IPS-18c (cell line): ENCODE data around the gene GIMAP1.

ENCODE experiments used
- H3K4me3 ChIP-seq: 2 replicates; pipeline ENCODE4 v1.7.0; 2013; ENCODE audit warnings: low read depth, mild to moderate bottlenecking, low read length, moderate library complexity; ENCODE audit not compliant: insufficient read depth
- H3K9me3 ChIP-seq: one replicate; pipeline ENCODE4 v1.6.1; 2013; ENCODE audit warnings: mild to moderate bottlenecking, low read length, moderate library complexity; ENCODE audit not compliant: control insufficient read depth, insufficient read depth

The GIMAP1 gene

DNA sequence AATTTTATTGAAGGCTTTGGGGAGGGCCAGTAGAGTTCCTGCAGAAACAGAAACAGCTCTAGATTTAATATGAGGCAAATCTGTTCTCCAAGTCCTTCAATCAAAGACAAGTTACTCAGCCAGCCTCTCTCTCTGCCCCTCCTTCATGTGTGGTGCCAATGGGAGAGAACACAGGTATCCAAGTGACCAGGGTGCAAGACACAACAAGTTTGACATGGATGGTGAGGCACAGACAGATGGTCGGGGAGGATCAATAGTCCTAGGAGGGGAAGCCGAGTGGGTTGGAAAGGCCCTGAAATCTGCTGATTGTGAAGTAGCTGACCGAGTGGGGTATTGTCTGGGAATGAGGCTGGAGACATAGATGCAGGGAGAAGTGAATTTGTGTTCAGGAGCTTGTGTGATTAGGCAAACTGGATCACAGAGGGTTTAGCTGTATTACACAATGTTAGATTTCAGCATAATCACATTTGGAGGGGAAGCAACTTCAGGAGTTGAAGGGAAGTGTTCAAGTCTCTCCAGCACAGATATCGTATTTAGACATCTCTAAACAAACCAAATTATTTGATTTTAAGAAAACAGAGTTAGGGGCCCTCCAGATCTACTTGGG is 1.5 kb downstream of the GIMAP1 start:
- Histone ChIP-seq H3K9me3 (no peaks in the 10 kb centered on the region), H3K4me3 (no peak overlapping the region)

DNA sequence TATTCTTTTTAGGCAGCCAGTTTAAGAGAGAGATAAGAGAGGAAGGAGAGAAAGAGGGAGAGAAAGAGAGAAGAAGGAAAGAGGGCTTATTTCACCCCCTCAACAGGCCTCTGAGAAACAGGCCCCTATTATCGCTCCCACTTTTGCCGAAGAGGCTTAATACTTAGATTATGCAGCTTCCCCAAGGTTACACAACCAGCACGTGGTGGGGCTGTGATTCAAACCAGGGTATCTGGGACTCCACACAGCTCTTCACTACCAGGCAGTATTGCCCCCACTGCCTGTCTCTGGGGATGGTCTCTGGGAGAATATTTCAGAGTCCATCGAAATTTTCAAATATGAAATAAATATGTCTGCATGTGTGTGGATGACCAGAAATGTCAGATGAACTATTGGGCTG is 3.0 kb downstream of the GIMAP1 start:
- no peak overlapping the region for H3K4me3 ChIP-seq

DNA sequence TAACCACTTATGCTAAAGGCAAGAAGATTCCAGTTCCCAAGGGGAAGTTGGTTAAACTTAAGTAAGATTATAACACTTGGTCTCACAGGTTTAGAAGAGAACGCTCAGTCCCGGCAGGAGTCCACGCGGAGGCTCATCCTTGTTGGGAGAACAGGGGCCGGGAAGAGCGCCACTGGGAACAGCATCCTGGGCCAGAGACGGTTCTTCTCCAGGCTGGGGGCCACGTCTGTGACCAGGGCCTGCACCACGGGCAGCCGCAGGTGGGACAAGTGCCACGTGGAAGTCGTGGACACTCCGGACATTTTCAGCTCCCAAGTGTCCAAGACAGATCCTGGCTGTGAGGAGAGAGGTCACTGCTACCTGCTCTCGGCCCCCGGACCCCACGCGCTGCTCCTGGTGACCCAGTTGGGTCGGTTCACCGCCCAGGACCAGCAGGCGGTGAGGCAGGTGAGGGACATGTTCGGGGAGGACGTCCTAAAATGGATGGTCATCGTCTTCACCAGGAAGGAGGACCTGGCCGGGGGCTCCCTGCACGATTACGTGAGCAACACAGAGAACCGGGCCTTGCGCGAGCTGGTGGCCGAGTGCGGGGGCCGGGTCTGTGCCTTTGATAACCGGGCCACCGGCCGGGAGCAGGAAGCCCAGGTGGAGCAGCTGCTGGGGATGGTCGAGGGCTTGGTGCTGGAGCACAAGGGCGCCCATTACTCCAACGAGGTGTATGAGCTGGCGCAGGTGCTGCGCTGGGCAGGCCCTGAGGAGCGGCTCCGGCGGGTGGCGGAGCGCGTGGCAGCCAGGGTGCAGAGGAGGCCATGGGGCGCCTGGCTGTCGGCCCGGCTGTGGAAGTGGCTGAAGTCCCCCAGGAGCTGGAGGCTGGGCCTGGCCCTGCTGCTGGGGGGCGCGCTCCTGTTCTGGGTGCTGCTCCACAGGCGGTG is 3.8 kb downstream of the GIMAP1 start:
- Histone ChIP-seq H3K9me3 (no peaks in the 10 kb centered on the region), H3K4me3 (no peak overlapping the region)

More for the DNA sequence above, 3.0 kb downstream of the GIMAP1 start:
- H3K9me3 ChIP-seq: no peaks in the 10 kb centered on the region

DNA sequence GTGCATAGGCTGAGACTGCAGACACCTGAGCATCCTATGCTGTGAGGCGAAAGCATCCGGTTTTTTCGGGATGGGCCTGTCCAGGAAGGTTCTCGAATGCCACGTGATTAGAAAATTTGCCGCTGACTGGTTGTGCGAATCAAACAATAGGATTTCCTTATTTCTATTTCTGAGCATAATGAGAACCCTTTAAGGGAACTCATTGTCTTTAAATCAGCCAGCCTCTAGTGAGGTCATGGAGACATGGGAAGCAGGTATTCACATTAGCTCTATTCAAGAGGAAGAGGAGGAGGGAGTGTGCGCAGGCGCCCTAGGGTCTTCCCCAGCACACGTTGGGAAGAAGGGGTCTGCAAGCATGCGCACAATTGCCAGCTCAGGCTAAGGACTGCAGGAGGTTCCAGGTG is 5.6 kb downstream of the GIMAP1 start:
- Histone ChIP-seq H3K9me3 (no peaks in the 10 kb centered on the region), H3K4me3 (no peak overlapping the region)

DNA sequence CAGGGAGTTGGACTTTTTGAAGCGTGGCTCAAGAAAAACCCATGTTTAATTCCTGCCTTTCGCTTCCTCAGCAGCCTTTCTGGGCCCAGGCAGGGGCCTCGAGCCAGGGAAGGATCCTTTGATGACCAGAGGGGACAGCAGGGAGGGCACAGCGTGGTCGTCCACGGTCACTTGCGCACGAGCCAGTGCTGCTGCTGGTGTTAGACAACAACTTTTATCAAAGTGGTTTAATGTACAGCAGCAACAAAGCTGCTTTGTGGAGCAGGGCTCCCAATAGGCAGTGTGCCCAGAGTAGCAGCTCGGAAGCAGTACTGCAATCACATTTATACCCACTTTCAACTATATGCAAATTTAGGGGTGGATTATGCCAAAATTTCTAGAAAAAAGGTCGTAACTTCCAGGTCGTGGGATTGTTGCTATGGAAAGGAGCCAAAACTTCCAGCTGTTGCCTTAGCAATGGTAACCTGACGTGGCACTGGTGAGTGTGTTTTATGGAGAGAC is 6.1 kb downstream of the GIMAP1 start:
- Histone ChIP-seq H3K9me3 (no peaks in the 10 kb centered on the region), H3K4me3 (no peak overlapping the region)

DNA sequence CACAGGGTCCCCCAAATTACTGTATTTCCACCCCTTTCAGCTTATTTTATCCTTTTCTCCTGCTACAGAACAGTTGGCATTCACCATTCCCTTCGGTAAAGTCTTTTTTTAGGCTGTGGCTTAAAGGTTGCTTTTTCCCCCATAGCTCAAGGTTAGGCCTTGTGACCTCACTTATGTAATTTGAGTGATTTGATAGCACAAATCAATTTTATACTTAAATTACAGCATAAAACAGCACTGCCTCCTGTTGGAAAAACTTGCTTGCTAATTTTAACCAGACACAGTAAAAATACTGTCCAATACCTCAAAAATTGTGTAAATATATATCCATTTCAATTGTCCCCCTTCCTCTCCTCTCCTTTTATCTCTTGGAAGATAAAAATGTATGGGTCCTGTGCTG is 7.1 kb downstream of the GIMAP1 start:
- H3K9me3 ChIP-seq: no peaks in the 10 kb centered on the region
- no peak overlapping the region for H3K4me3 ChIP-seq

DNA sequence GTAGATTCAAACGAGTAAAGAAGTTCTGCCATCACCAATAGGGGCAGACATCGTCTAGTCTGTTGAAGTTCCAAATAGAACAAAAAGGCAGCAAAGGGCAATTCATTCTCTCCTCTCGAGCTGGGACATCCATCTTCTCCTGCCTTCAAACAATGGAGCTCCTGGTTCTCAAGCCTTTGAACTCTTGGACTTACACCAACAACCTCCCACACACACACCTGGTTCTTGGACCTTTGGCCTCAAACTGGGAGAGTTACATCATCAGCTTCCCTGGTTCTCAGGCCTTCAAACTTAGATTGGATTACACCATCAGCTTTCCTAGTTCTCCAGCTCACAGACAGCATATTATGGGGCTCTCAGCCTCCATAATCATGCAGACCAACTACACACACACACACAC is 11.0 kb downstream of the GIMAP1 start:
- H3K4me3 ChIP-seq: no peak overlapping the region
- no peaks in the 10 kb centered on the region for H3K9me3 ChIP-seq

DNA sequence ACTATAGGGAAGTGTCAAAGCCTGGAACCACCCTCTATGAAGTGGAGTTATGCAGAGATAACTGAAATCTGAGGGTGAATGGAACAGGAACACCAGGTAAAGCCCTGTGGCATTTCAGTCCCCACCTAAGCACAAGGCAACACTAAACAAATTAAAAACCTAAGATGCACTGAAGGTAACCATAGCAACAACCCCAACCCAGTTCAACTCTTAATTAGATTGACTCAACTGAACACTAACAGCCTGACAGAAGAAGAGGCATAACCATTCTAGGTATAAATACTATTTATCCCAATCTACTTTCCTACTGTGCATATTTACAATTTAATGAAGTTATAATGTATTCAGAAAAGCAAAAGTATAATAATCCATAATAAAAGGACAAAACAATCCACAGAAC is 11.6 kb downstream of the GIMAP1 start:
- Histone ChIP-seq H3K9me3 (no peaks in the 10 kb centered on the region), H3K4me3 (no peak overlapping the region)

DNA sequence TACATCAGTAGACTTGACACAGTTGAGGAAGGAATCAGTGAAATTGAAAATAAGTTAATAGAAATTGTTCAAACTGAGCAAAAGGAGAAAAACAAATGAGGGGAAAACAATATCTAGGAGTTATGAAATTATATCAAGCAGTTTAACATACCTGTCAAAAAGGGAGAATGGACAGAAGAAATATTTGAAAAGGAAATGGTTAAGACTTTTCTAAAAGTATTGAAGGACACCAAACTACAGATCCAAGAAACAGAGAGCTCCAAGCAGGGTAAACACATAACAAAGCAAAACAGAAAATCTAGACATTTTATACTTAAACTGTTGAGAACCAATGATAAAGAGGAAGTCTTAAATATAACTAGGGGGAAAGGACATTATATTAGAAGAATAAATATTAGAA is 12.2 kb downstream of the GIMAP1 start:
- Histone ChIP-seq H3K9me3 (no peaks in the 10 kb centered on the region), H3K4me3 (no peak overlapping the region)

DNA sequence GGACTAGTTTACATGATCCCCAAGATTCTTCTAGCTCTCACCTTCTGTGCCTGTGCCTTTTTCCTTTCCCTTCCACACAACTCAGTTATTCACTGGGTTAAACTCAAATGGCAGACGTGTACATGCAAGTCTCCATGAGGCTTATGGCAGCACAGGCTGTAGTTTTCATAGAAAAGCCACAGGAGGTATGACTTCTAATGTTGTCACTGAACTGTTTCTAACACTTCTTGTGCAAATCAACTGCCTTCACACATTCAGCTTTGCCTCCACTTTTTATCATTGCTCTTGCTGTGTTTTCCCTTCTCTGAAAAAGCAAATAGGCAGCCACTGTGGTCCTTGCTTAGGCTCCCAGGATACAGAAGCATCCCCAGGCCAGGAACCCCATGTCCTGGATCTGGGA is 15.5 kb downstream of the GIMAP1 start:
- H3K4me3 ChIP-seq: no peak overlapping the region
- no peaks in the 10 kb centered on the region for H3K9me3 ChIP-seq

DNA sequence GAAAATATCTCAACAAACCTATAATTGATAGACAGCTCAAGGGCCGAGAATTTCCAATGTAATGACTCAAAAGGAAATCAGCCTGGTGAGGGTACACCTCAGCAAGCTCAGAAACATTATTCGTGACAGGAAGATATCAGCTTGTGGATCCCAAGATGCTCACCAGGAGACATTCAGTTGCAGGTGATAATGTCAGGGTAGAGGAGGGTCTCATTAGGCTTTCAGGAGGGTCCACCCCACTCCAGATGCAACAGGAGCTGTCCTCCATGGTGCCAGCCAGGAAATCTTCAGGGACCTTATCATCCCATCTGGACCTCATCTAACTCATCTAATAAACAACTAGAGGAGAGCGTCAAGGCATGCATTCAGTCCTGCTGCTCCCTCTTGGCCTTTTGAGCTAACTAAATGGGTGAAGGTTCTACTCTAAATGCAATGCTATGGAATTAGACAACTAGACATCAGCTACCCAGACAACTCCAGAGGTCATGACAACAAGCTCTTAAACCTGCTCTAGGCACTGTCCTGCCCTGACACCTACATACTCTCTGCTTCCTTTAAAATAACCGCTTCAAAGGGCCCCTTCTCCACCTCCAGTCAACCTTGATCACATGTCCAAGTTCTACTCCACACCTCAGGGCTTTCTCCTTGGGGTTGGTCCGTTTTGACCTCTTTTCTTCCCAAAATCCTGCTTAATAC is 16.5 kb downstream of the GIMAP1 start:
- no peaks in the 10 kb centered on the region for H3K9me3 ChIP-seq
- no peak overlapping the region for H3K4me3 ChIP-seq

DNA sequence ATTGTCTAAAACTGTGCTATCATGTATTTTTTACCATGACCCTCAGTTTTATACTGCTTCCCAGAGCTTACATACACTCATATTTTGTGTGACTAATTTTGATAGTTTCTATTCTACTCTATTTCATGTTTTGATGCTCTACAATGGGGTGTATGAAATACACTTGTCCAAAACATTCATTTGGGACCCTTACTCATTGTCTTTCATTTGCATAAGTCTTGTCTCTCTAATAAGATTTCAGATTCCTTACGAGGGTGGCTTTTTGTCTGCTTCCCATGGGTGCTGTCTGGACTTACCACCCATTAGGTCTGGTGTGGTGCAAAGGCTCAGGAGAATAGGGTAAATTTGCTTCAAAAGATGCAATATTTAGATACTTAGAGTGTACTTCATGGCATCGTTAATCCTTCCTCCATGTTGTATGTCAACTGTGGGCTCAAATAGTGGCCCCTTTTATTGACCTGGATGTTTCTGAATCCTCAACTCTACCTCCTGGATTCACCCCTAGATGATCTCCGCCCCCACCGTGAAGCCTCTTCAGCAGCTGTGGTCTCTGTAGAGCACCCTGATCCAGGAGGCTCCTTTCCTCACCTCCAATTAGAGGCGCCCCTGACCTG is 17.2 kb downstream of the GIMAP1 start:
- no peak overlapping the region for H3K4me3 ChIP-seq
- H3K9me3 ChIP-seq: no peaks in the 10 kb centered on the region

DNA sequence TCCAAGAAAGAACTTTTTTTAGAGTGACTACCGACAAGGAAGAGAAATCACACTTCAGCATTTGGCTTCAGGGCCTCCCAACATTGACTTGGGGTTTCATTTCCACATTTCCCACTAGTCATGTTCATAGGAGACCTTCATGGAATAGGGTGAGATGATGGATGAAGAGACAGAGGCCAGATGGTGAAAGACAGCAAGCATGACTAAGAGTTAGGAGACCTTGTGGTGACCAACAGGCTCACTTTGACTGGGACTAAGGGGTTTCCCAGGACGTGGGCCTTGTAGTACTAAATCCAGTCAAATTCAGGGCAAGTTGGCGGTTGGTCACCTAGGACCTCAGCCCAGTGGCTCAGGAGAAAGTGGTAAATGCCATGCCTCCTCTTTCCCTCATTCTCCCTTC is 17.8 kb downstream of the GIMAP1 start:
- no peaks in the 10 kb centered on the region for H3K9me3 ChIP-seq

DNA sequence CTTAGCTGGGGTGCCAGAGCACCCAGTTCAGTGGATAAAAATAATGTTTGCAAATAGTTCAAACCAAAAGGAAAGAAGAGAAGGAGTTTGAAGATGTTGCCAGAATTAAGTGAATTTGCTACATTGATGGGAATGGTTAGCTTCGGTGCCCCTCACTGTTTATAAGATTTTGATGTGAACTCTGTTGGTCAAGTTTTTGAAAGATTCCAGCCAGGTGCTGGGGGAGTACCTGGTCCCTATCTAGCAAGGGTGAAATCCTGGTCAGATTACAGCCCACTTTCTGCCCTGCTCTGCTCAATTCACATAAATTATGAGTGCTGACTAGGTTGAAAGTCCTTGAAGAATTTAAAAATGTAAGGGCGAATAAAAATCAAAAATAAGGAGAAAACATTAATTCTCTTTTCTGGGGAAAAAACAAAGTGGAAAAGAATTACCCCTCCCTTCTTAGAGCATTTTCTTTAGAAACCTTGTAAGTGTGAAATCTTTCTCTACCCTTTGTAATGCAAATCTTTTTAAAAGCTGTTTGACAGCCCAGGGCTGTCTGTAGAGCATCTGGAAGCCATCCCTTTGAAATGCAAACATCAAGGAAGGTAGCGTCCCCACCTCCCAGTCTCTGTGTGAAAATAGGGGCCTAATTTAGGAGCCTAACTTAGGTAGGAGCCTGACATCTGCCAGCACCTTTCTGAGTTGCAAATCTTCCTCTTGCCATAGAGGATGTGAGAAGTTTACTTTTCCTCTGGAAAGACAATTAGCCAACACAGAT is 19.4 kb downstream of the GIMAP1 start:
- no peak overlapping the region for H3K4me3 ChIP-seq
- H3K9me3 ChIP-seq: no peaks in the 10 kb centered on the region

More for the DNA sequence above, 17.8 kb downstream of the GIMAP1 start:
- no peak overlapping the region for H3K4me3 ChIP-seq

DNA sequence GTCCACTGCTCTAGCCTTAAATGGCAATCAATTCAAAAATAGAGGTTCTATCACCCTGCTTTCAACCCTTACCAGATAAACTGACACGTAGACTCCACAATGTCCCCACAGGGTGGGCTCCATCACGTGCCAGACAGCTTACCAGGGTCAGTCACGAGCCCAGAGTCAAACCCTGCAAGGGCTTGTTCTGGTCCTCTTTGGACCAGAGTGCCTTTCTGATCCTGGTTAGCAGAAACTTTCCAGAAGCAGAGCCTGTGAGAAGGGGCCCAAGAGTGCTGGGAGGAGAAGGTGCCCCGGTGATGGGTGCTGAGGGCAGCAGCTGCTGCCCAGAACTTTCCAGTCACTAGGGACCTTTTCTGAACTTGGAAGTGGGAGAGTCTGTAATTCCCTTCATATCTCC is 20.5 kb downstream of the GIMAP1 start:
- Histone ChIP-seq H3K4me3 (no peak overlapping the region), H3K9me3 (no peaks in the 10 kb centered on the region)

DNA sequence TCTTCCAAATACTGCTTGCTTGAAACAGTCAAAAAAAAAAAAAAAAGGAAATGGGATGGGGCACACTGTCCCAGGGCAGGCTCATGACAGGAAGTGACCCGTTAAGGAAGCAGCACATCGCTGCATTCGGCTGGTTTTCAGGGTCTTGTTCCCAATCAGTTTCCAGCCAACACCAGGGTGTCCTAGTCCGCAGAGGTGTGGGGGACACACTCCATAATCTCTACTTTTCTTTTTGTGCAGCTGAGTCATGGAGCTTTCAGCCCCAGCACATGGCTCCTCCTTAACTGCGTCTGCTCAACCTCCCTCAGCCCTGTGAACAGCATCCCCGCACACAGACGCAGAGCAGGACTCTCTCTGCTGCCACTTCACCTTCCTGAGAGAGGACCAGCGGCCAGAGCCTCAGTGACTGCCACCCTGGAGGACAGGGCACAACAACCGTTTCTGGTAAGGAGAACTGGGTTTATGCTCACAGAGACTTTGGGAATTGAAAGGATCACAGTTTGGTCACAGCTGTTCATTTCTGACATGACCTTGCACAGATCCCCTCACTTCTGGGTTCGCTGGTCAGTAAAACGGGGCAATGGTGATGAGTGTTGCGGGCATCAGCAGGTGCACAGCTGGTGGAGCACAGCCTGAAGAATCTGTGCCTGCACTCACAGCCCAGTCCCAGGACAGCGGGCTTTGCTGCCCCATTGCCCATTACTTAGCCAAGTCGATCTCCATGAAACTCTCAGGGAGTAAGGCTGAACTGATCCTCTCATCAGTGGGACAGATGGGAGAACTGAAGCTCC is 21.0 kb downstream of the GIMAP1 start, which contains the start of gene GIMAP5:
GIMAP5 (plus strand) TSS at position 154 of the 791 bp plus-strand sequence. CDS start 3,467 bp downstream, outside the sequence.
- Histone ChIP-seq H3K9me3 (no peaks in the 10 kb centered on the region), H3K4me3 (no peak within 1 kb of the TSS)
